Upper lobe of left lung (tissue), 6 donors: ENCODE measurements around the gene ZNF485. TPM values are rescaled to one million over a fixed set of nuclear protein-coding genes. Genes with fewer than 3 reads are reported as not detected.

ENCODE experiments used
- ATAC-seq, 2 donors: fragments of 200-7000 bp; cut with Tn5 transposase; one replicate each; pipeline ENCODE4 v1.9.1; 2022; ENCODE audit warnings: mild to moderate bottlenecking in 2 of 2, moderate library complexity in 2 of 2; ENCODE audit not compliant: low FRiP score in 2 of 2
- DNase-seq, 2 donors: peaks; one replicate each; pipeline ENCODE4 v3.0.0-alpha.2; 2019 to 2020
- H3K27ac ChIP-seq, 4 donors: fragments of 200-600 bp; sonication (generic); one replicate each; pipeline ENCODE4 v1.5.1; 2016 to 2019
- H3K27me3 ChIP-seq, 4 donors: fragments of 200-600 bp; sonication (generic); one replicate each; pipeline ENCODE4 v1.5.1; 2017 to 2019
- H3K36me3 ChIP-seq, 4 donors: fragments of 200-600 bp; sonication (generic); one replicate each; pipeline ENCODE4 v1.5.1; 2016 to 2019
- H3K4me1 ChIP-seq, 4 donors: fragments of 200-600 bp; sonication (generic); one replicate each; pipeline ENCODE4 v1.5.1; 2018 to 2019
- H3K4me3 ChIP-seq, 4 donors: fragments of 200-600 bp; sonication (generic); one replicate each; pipeline ENCODE4 v1.5.1; 2017 to 2019; ENCODE audit warnings: mild to moderate bottlenecking in 2 of 4, moderate library complexity in 1 of 4
- H3K9me3 ChIP-seq, 4 donors: fragments of 200-600 bp; sonication (generic); one replicate each; pipeline ENCODE4 v1.5.1; 2018 to 2019
- EP300 ChIP-seq, 4 donors: sonication (generic); formaldehyde crosslinking; IDR thresholded peaks; one replicate each; pipeline ENCODE4 v1.5.1; 2017; ENCODE audit warnings: antibody characterized with exemption in 4 of 4, control low read depth in 2 of 4
- POLR2A ChIP-seq, 4 donors: fragments of 450-650 bp; IDR thresholded peaks; one replicate each; pipeline ENCODE4 v1.5.1; 2016 to 2017; ENCODE audit warnings: antibody characterized with exemption in 4 of 4, mild to moderate bottlenecking in 2 of 4
- POLR2AphosphoS5 ChIP-seq, 2 donors: sonication (generic); formaldehyde crosslinking; IDR thresholded peaks; one replicate each; pipeline ENCODE4 v1.5.1; 2017; ENCODE audit warnings: antibody characterized with exemption in 2 of 2
- WGBS, 2 donors: methylation state at CpG; one replicate each; pipeline ENCODE4 v1.1.5; 2017 to 2018; 5-methylcytosine and 5-hydroxymethylcytosine counted together
- total RNA-seq, 6 donors: library from RNA; depleted of rRNA in 4 of 6; stranded (reverse); fragments of >200 nt in 4 of 6; gene quantifications; one replicate each; pipeline versions ENCODE4 v1.1.0 to v1.2.1, GENCODE V29; 2016 to 2021
- TF ChIP-seq, protein P1 (sequence below), 6 experiments: fragments of 450-650 bp in 4 of 6; fragments of 200-600 bp in 2 of 6; sonication (generic) in 2 of 6; IDR thresholded peaks; one replicate each; pipeline ENCODE4 v1.5.1; 2016 to 2019; ENCODE audit warnings: antibody characterized with exemption in 6 of 6
- donor health status: DM: no; HTN: no; CAD: no; lungs with moderate emphysema.
- donor health status: DM: no; HTN: yes; CAD: no; lungs with severe emphysema.

The ZNF485 gene
- 1 to 10 TPM; 2.1 to 7.7 (median 3.2) TPM for total RNA-seq

DNA sequence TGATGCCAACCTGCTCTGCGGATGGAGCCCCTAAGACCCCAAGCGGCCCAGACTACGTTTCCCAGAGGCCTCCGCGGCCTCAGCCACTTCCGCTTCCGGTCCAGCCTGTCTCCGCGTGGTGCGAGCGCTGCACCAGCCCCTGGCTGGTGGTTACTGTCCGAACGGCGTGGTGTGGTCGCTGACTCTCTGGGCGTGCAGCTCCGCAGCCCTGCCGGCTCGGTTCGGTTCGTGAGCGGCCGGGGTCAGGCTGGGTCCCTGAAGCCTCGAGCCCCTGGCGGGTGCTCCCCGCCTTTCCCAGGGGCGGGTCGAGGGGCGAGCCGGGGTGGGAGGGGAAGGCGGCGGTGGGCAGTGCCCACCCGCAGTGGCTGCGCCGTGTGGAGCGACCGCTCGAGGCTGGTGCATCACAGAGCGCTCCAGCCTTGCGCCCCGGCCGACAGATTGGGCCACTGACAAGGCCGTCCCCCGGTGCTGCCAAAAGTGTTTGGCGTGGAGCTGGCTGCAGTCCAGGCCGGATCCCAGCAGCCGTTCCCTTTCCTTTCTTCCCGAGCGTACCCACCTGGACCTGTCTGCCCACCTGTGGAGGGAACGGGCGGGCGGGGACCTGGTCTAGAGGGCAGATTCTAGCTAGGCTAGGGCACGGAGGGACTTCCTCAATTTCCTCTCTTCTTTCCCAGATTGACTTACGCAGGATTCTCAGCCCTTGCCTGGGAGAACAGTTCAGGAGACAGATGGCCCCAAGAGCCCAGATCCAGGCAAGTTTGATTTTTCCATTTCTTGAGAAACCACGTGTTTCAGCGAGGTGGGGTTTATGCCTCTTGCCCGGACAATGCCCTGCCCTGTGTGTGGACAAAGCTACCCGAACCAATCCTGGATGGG, at the start of gene ZNF485:
Gene ZNF485 (plus strand): TSS at position 116 of the 876 bp plus-strand sequence. CDS start 613 bp downstream, at position 729.
- Histone ChIP-seq H3K27me3 (no peaks in the 10 kb centered on the region), H3K36me3 (peaks cover 0 to 3% (median 0%) of the 10 kb centered on the region in 4 donors), H3K4me1 (peaks cover 5 to 14% (median 12%) of the 10 kb centered on the region in 4 donors), H3K4me3 (peak within 1 kb of the TSS; percentile 88 to 100 (median 99)), H3K9me3 (no peaks in the 10 kb centered on the region), H3K27ac (peak within 1 kb of the TSS; percentile 65 to 77 (median 73))
- ATAC-seq = peak; percentile 82 to 97
- 7 to 9% methylated on average over 9 to 22 of the region's 58 CpGs for WGBS, 2 donors
- DNase-seq = peak; percentile 67 to 94
- no peak for TF ChIP-seq EP300 (IDR thresholded peaks at IDR 0.05)
- peak in 1 of 2 donors; percentile 26 for TF ChIP-seq POLR2AphosphoS5 (IDR thresholded peaks at IDR 0.05)
- peak in 1 of 4 donors; percentile 44 for TF ChIP-seq POLR2A (IDR thresholded peaks at IDR 0.05)
- TF ChIP-seq, protein P1, sequence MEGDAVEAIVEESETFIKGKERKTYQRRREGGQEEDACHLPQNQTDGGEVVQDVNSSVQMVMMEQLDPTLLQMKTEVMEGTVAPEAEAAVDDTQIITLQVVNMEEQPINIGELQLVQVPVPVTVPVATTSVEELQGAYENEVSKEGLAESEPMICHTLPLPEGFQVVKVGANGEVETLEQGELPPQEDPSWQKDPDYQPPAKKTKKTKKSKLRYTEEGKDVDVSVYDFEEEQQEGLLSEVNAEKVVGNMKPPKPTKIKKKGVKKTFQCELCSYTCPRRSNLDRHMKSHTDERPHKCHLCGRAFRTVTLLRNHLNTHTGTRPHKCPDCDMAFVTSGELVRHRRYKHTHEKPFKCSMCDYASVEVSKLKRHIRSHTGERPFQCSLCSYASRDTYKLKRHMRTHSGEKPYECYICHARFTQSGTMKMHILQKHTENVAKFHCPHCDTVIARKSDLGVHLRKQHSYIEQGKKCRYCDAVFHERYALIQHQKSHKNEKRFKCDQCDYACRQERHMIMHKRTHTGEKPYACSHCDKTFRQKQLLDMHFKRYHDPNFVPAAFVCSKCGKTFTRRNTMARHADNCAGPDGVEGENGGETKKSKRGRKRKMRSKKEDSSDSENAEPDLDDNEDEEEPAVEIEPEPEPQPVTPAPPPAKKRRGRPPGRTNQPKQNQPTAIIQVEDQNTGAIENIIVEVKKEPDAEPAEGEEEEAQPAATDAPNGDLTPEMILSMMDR (IDR thresholded peaks at IDR 0.05) = peak in 1 of 6 experiments; percentile 18

DNA sequence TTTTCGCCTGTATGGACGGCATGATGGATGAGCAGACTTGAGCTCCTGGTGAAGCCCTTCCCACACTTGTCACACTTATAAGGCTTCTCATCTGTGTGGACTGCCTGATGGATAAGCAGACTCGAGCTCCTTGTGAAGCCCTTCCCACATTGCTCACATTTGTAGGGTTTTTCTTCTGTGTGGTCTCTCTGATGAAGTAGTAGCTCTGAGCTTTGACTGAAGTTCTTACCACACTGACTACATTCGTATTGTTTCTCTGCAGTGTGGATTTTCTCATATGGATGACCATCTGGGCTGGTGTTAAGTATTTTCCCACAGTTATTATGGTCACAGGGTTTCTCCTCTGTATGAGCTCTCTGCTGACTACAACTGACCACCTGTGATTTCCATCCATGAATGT, 49.0 kb upstream of the ZNF485 start:
- H3K27ac ChIP-seq = no peak overlapping the region
- TF ChIP-seq POLR2AphosphoS5 (IDR thresholded peaks at IDR 0.05) (no peak), EP300 (IDR thresholded peaks at IDR 0.05) (no peak), POLR2A (IDR thresholded peaks at IDR 0.05) (no peak)
- TF ChIP-seq, protein P1 (IDR thresholded peaks at IDR 0.05) = no peak
- peaks cover 0 to 11% (median 5%) of the 10 kb centered on the region in 4 donors for H3K36me3 ChIP-seq
- peaks cover 0 to 52% (median 20%) of the 10 kb centered on the region in 4 donors for H3K9me3 ChIP-seq
- DNase-seq (no peak), ATAC-seq (no peak)
- no peaks in the 10 kb centered on the region for H3K27me3 ChIP-seq
- H3K4me1 ChIP-seq = no peaks in the 10 kb centered on the region
- 89 to 97% methylated on average over 4 of the region's 4 CpGs for WGBS, 2 donors
- no peak overlapping the region for H3K4me3 ChIP-seq

DNA sequence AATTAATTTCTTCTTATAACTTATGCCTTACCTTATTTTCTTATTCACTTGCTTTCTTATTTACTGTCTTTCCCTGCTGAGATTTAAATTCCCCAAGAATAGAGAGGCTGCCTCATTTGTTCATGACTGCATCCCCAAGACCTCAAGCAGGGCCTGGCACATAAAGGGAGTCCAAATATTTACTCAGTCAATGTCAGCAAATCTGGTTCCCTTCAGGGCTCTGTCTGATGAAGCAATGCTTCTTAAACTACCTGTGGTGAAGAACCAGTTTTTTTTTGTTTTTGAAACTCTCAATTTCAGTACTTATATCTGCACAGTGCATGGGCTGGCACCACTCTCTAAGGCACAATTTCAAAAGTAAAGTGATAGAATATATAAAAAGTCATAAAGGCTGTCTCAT, 36.6 kb upstream of the ZNF485 start:
- no peaks in the 10 kb centered on the region for H3K27me3 ChIP-seq
- H3K9me3 ChIP-seq = no peaks in the 10 kb centered on the region

DNA sequence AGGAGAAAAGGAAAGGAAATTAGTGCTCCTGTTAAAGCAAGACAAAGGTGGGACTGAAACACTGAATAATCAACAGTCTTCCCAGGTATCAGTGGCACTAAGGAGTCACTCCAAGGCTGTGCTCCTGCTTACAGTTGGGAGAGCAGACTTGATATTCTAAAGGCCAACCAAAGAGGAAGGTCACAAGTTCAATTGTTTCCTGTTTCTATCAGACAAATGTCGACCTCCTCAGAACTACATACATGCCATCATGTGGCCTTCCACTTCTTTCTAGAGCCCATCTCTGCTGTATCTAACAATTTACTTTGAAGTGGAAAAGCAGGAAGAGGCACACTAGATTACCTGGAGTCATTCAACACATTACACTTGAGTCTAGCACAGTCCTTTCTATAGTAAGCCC, 35.3 kb upstream of the ZNF485 start:
- H3K4me1 ChIP-seq = peaks cover 4 to 24% (median 8%) of the 10 kb centered on the region in 4 donors
- peaks cover 0 to 4% (median 0%) of the 10 kb centered on the region in 4 donors for H3K36me3 ChIP-seq
- H3K27me3 ChIP-seq = no peaks in the 10 kb centered on the region
- whole genome bisulfite sequencing, 2 donors = 13 to 35% methylated on average over 1 of the region's 1 CpG
- no peak for ATAC-seq
- TF ChIP-seq, protein P1 (IDR thresholded peaks at IDR 0.05) = no peak
- TF ChIP-seq POLR2A (IDR thresholded peaks at IDR 0.05) = no peak
- no peak for TF ChIP-seq POLR2AphosphoS5 (IDR thresholded peaks at IDR 0.05)
- TF ChIP-seq EP300 (IDR thresholded peaks at IDR 0.05) = no peak
- no peak overlapping the region for H3K4me3 ChIP-seq
- H3K27ac ChIP-seq = no peak overlapping the region
- H3K9me3 ChIP-seq = no peaks in the 10 kb centered on the region
- DNase-seq = no peak

More for the DNA sequence above, 36.6 kb upstream of the ZNF485 start:
- TF ChIP-seq EP300 (IDR thresholded peaks at IDR 0.05) (no peak), POLR2AphosphoS5 (IDR thresholded peaks at IDR 0.05) (no peak), POLR2A (IDR thresholded peaks at IDR 0.05) (no peak)
- TF ChIP-seq, protein P1 (IDR thresholded peaks at IDR 0.05) = no peak
- Histone ChIP-seq H3K4me1 (peaks cover 4 to 20% (median 8%) of the 10 kb centered on the region in 4 donors), H3K27ac (no peak overlapping the region), H3K4me3 (no peak overlapping the region), H3K36me3 (peaks cover 0 to 4% (median 0%) of the 10 kb centered on the region in 4 donors)
- DNase-seq = no peak
- ATAC-seq = no peak
